Measurements from ENCODE around the gene FAM20B. TPM values are rescaled to one million over a fixed set of nuclear protein-coding genes. Genes with fewer than 3 reads are reported as not detected.
A peak's percentile ranks its signal among the peaks of the same experiment; 100 is the strongest.

Gene FAM20B
- total and polyA plus RNA-seq, 2 of the 13 experiments (the other 11 are each of a cell fraction or from before 2014, with no cell fraction given), result 13.8 to 26.9 TPM

GRCh38 chr1:179103999-179104398, 78.3 kb downstream of the FAM20B start:
- peak overlapping the region; percentile 66 for H3K27ac ChIP-seq (ENCODE audit: extremely low read length, insufficient read depth, low read length)
- intact Hi-C loops (cut with micrococcal nuclease; ENCODE audit: unreplicated experiment) (no loop called here), in situ Hi-C loops (cut with HindIII; ENCODE audit: extremely low pct_ligation_motif_present, low pct_unique_long_range_greater_than_20kb) (no loop called here)
- H4K20me1 ChIP-seq (ENCODE audit: insufficient read depth, low read length), result no peaks in the 10 kb centered on the region
- H3K9me3 ChIP-seq (ENCODE audit: low read length), result no peaks in the 10 kb centered on the region
- no peak overlapping the region for H2AFZ ChIP-seq (ENCODE audit: low read length)
- POLR2A ChIA-PET, result interaction anchor here (0.7 kb wide), 1 partner anchor 22 kb away, joined by 3 read pairs; no protein-coding TSS in a partner anchor
- BruUV-seq (replicated peaks), result no TSS peak
- peaks cover 9 to 27% of the 10 kb centered on the region in 2 experiments for H3K36me3 ChIP-seq (replicated peaks in 1 of 2; ENCODE audit: control insufficient read depth in 1 of 2, insufficient read depth in 2 of 2, low read length in 2 of 2)
- CTCF ChIA-PET (ENCODE audit: low intra/inter-chr PET ratio, low total read pairs), result no interaction called here
- WGBS (ENCODE audit: low lambda C conversion rate), result 96% methylated on average over 1 of the region's 1 CpG
- no peak for ATAC-seq
- TF ChIP-seq REPIN1 (CRISPR knock-in tag; IDR thresholded peaks at IDR 0.05; ENCODE audit: borderline replicate concordance, low read depth), result peak; percentile 76; the same call in 1 of the 2 replicates
- TF ChIP-seq ZNF878 (CRISPR knock-in tag; IDR thresholded peaks at IDR 0.05), result no peak
- FAIRE-seq, result no peak
- peak overlapping the region; percentile 64 for H3K4me2 ChIP-seq (ENCODE audit: low read depth, low read length)
- H3K27me3 ChIP-seq (ENCODE audit: control insufficient read depth in 1 of 2, insufficient read depth in 2 of 2, low read length in 2 of 2), result no peaks in the 10 kb centered on the region
- DNase-seq (ENCODE audit: low spot score), result no peak
- peaks cover 64% of the 10 kb centered on the region for H3K4me1 ChIP-seq (ENCODE audit: insufficient read depth, low read length)
- no peak overlapping the region for H3K4me3 ChIP-seq (replicated peaks in 1 of 3; ENCODE audit: insufficient read depth in 1 of 3, low read depth in 2 of 3, low read length in 3 of 3)
- peak overlapping the region; percentile 10; the same call in 1 of the 2 replicates for H3K9ac ChIP-seq (ENCODE audit: insufficient read depth, low read depth, low read length)
- no peaks in the 10 kb centered on the region for H3K79me2 ChIP-seq (ENCODE audit: insufficient read depth, low read length)

- Histone ChIP-seq H3K4me3 (replicated peaks in 1 of 3; ENCODE audit: insufficient read depth in 1 of 3, low read depth in 2 of 3, low read length in 3 of 3) (no peak overlapping the region; a peak in 1 of 6 replicates), H3K9me3 (ENCODE audit: low read length) (no peaks in the 10 kb centered on the region), H3K27ac (ENCODE audit: extremely low read length, insufficient read depth, low read length) (peak overlapping the region; percentile 66), H3K36me3 (replicated peaks in 1 of 2; ENCODE audit: control insufficient read depth in 1 of 2, insufficient read depth in 2 of 2, low read length in 2 of 2) (peaks cover 12 to 31% of the 10 kb centered on the region in 2 experiments), H3K79me2 (ENCODE audit: insufficient read depth, low read length) (no peaks in the 10 kb centered on the region), H3K4me1 (ENCODE audit: insufficient read depth, low read length) (peaks cover 61% of the 10 kb centered on the region), H3K9ac (ENCODE audit: insufficient read depth, low read depth, low read length) (peak overlapping the region; percentile 10; the same call in 1 of the 2 replicates), H3K4me2 (ENCODE audit: low read depth, low read length) (peak overlapping the region; percentile 64), H3K27me3 (ENCODE audit: control insufficient read depth in 1 of 2, insufficient read depth in 2 of 2, low read length in 2 of 2) (no peaks in the 10 kb centered on the region), H2AFZ (ENCODE audit: low read length) (no peak overlapping the region), H4K20me1 (ENCODE audit: insufficient read depth, low read length) (no peaks in the 10 kb centered on the region)
- ATAC-seq (peak; percentile 94), DNase-seq (ENCODE audit: low spot score) (peak; percentile 79), FAIRE-seq (peak; percentile 83)
- in situ Hi-C loops (cut with HindIII; ENCODE audit: extremely low pct_ligation_motif_present, low pct_unique_long_range_greater_than_20kb), result no loop called here
- no TSS peak for BruUV-seq (replicated peaks)
- intact Hi-C loops (cut with micrococcal nuclease; ENCODE audit: unreplicated experiment), result loop anchor here (1.0 to 5.0 kb wide), 2 partner anchors 22 to 88 kb away; partner anchors contain the start of gene TOR3A
- ChIA-PET POLR2A (interaction anchor here (0.5 to 4.0 kb wide), 3 partner anchors 13 to 900 kb away, joined by 3 to 20 read pairs (median 6); partner anchors contain the start of gene TOR3A), CTCF (ENCODE audit: low intra/inter-chr PET ratio, low total read pairs) (interaction anchor here (0.8 to 1.1 kb wide), 2 partner anchors 89 to 265 kb away, joined by 3 read pairs; no protein-coding TSS in a partner anchor)
- WGBS (ENCODE audit: low lambda C conversion rate), result 0% methylated on average over 3 of the region's 3 CpGs
- TF ChIP-seq HMGXB4 (CRISPR knock-in tag; IDR thresholded peaks at IDR 0.05; ENCODE audit: borderline replicate concordance in 1 of 2, low read depth in 1 of 2) (peak in 1 of 2 experiments; percentile 33; a peak in 1 of 4 replicates), SP4 (CRISPR knock-in tag; IDR thresholded peaks at IDR 0.05) (no peak), HDAC1 (CRISPR knock-in tag; IDR thresholded peaks at IDR 0.05) (peak; percentile 93), NONO (IDR thresholded peaks at IDR 0.05) (no peak), NONO (CRISPR knock-in tag; conservative IDR thresholded peaks at IDR 0.05) (peak; percentile 84), MTA3 (CRISPR knock-in tag; IDR thresholded peaks at IDR 0.05) (no peak), PRPF4 (IDR thresholded peaks at IDR 0.05; ENCODE audit: low read depth, low read length, poor library complexity, severe bottlenecking) (no peak), HINFP (CRISPR knock-in tag; IDR thresholded peaks at IDR 0.05; ENCODE audit: low read depth) (0 out of 2 replicates have a peak, but pooled peaks have one; percentile 32)
Observed at GRCh38 chr1:179104611-179105250, 79.0 kb downstream of the FAM20B start.
